Measurements from ENCODE around the gene SLC9A3. TPM values are rescaled to one million over a fixed set of nuclear protein-coding genes. Genes with fewer than 3 reads are reported as not detected.
A peak's percentile ranks its signal among the peaks of the same experiment; 100 is the strongest.

SLC9A3 gene
- total and polyA plus RNA-seq, 2 donors = 1.3 to 1.9 TPM

DNA sequence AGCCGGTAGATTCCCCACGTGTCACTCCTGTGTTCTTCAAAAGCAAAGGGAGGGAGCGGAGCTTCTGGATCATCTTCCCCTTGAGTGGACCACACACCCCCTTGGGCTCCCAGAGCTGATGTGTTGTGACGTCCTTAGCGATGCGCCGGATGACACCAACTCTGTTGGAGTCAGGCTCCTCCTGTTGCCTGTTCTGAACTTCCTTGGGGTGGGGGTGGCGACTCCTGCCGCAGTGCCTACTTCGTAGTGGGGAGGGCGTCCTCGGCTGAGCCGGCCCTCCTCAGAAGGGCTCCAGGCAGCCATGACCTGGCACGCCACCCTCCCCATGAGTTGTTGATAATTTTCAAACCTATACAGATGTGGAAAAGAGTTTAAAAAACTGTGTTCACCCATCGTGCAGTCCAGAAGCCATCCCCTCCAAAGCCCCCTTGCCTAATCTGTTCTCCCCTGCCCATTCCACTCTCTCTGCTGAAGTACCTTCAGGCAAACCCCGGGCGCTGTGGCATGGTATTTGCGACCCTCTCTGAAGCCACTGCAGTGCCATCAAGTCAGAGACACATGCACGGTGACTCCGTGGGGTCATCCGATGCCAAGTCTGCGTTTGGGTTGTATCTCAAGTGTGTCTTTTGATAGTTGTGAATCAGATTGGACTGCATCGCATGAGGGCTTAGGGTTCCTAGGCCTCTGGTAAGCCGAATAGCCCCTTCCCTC is 64.5 kb downstream of the SLC9A3 start:
- H3K36me3 ChIP-seq (ENCODE audit: control insufficient read depth in 2 of 2, insufficient read depth in 2 of 2, low read length in 1 of 2) = peaks cover 69% of the 10 kb centered on the region in 2 donors
- H3K27ac ChIP-seq (ENCODE audit: low read depth in 1 of 2, low read length in 1 of 2) = peak overlapping the region; percentile 15 to 62
- H3K4me1 ChIP-seq (ENCODE audit: control insufficient read depth in 2 of 2, insufficient read depth in 2 of 2, low read length in 2 of 2) = no peaks in the 10 kb centered on the region
- H3K4me3 ChIP-seq (ENCODE audit: low read length in 2 of 2) = no peak overlapping the region
- no peak for DNase-seq (ENCODE audit: low read depth in 6 of 9, low spot score in 9 of 9)
- no peaks in the 10 kb centered on the region for H3K27me3 ChIP-seq (ENCODE audit: control insufficient read depth in 2 of 2, insufficient read depth in 1 of 2, low read length in 1 of 2)
- no peaks in the 10 kb centered on the region for H3K9me3 ChIP-seq (ENCODE audit: control insufficient read depth in 2 of 2, insufficient read depth in 1 of 2, low read length in 1 of 2)
- 97% methylated on average over 24 of the region's 24 CpGs for WGBS

DNA sequence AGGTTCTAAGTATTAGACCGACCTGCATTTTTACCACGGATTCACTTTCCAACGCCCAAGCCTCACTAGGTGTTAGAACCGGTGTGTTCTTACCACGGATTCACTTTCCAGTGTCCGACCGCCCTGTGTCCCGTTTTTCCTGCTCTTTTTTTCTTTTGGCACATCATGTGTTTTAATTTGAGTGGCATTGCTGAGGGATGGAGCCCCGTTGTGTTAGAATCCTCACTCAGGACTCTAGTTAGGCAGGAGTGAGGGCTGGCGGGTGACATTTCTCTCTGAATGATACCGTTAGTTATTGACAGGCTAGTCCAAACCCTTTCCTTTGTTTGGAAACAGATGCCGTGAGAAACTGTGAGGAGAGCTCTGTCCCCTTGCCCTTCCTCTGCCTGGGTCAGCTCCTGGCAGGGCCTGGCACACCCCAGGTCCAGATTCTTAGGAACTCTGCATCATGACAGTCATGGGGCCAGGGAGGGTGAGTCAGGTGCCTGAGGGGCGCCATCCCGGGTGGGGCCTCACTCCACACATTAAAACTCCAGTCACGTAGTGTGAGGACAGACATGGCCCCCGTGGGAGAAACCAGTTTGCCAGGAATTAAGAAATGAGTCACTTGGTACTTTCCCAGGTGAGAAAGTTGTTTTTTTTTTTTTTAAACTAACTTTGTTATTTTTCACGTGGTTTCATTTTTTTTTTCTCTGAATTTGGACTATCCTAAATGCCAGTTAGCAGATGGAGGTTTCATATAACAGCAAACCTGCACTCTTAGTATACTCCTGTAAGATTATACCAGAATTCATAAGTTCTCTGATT is 65.5 kb downstream of the SLC9A3 start:
- no peaks in the 10 kb centered on the region for H3K4me1 ChIP-seq (ENCODE audit: control insufficient read depth in 2 of 2, insufficient read depth in 2 of 2, low read length in 2 of 2)
- H3K4me3 ChIP-seq (ENCODE audit: low read length in 2 of 2) = no peak overlapping the region
- H3K27me3 ChIP-seq (ENCODE audit: control insufficient read depth in 2 of 2, insufficient read depth in 1 of 2, low read length in 1 of 2) = no peaks in the 10 kb centered on the region
- DNase-seq (ENCODE audit: low read depth in 6 of 9, low spot score in 9 of 9) = no peak
- H3K36me3 ChIP-seq (ENCODE audit: control insufficient read depth in 2 of 2, insufficient read depth in 2 of 2, low read length in 1 of 2) = peaks cover 71 to 72% of the 10 kb centered on the region in 2 donors
- H3K9me3 ChIP-seq (ENCODE audit: control insufficient read depth in 2 of 2, insufficient read depth in 1 of 2, low read length in 1 of 2) = no peaks in the 10 kb centered on the region
- H3K27ac ChIP-seq (ENCODE audit: low read depth in 1 of 2, low read length in 1 of 2) = peak overlapping the region; percentile 61 to 74
- 88% methylated on average over 17 of the region's 17 CpGs for WGBS

DNA sequence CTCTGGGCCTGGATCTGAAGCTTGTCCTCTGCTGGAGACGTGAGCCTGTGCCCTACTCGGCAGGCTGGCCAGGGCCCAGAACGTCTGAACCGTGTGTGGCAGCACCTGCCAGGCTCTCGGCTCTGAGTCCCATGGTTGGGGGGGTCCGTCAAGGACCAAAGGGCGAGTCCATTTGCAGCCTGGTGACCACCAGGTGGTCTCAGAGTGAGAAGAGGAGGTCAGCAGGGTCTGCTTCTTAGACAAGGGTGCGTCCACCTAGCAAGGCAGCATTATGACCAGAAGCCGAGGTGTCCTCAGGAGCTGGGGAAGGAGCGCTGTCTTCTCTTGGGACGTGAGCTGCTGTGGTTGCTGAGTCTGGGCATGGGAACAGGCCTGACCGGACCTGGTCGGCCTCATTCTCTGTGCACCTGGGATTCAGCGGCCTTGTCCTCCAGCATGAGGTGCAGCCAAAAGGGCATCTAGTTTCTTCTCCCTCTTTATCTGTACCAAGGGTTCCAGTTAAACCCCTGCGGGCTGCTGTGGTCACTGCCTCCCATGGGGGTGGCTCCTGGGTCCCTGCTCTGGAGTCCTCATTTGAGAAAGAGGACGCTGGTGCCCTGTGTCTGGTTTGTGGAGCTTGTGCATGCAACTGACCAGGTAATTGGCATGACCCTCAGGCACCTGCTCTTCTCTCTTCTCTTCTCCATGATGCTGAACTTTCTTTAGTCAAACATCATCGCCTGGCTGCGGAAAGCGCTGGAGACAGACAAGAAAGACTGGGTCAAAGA is 66.9 kb downstream of the SLC9A3 start:
- no peak for DNase-seq (ENCODE audit: low read depth in 6 of 9, low spot score in 9 of 9)
- Histone ChIP-seq H3K36me3 (ENCODE audit: control insufficient read depth in 2 of 2, insufficient read depth in 2 of 2, low read length in 1 of 2) (peaks cover 77 to 78% of the 10 kb centered on the region in 2 donors), H3K9me3 (ENCODE audit: control insufficient read depth in 2 of 2, insufficient read depth in 1 of 2, low read length in 1 of 2) (no peaks in the 10 kb centered on the region), H3K4me1 (ENCODE audit: control insufficient read depth in 2 of 2, insufficient read depth in 2 of 2, low read length in 2 of 2) (no peaks in the 10 kb centered on the region), H3K27ac (ENCODE audit: low read depth in 1 of 2, low read length in 1 of 2) (no peak overlapping the region), H3K27me3 (ENCODE audit: control insufficient read depth in 2 of 2, insufficient read depth in 1 of 2, low read length in 1 of 2) (no peaks in the 10 kb centered on the region), H3K4me3 (ENCODE audit: low read length in 2 of 2) (no peak overlapping the region)
- WGBS = 97% methylated on average over 19 of the region's 19 CpGs

DNA sequence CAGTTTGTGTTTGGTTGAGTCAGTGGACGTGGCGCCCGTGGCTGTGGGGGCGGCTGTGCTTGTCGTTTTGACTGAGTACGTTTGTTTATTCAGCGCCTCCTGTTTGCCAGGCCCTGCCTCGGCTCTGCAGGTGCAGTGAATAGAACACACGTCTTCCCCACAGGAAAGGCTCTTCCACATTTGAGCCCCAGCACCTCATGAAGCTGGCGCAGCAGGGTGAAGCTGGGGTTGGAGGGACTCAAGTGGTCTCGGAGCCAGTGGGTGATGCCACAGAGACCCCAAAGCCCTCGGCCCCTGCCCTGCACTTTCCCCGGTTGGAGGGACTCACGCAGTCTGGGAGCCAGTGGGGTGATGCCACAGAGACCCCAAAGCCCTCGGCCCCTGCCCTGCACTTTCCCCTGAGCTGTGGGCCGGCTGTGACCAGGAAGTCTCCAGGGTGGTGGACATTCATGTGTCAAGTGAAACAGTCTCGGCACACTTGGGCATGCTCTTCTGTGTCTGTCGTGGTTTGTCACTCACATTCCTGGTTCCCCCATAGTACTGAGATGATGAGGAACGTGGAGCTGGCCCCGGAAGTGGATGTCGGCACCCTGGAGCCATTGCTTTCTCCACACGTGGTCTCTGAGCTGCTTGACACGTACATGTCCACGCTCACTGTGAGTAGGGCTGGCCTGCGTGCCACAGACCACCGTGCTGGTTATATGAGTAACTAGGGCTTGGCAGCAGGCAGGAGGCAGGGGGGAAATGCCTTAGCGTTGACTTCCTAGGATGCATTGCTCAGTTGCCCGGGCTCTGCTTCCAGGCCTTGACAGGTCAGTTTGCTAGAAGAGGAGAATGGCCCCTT is 67.7 kb downstream of the SLC9A3 start:
- Histone ChIP-seq H3K27me3 (ENCODE audit: control insufficient read depth in 2 of 2, insufficient read depth in 1 of 2, low read length in 1 of 2) (no peaks in the 10 kb centered on the region), H3K9me3 (ENCODE audit: control insufficient read depth in 2 of 2, insufficient read depth in 1 of 2, low read length in 1 of 2) (no peaks in the 10 kb centered on the region), H3K4me3 (ENCODE audit: low read length in 2 of 2) (no peak overlapping the region), H3K4me1 (ENCODE audit: control insufficient read depth in 2 of 2, insufficient read depth in 2 of 2, low read length in 2 of 2) (no peaks in the 10 kb centered on the region), H3K27ac (ENCODE audit: low read depth in 1 of 2, low read length in 1 of 2) (no peak overlapping the region), H3K36me3 (ENCODE audit: control insufficient read depth in 2 of 2, insufficient read depth in 2 of 2, low read length in 1 of 2) (peaks cover 76 to 77% of the 10 kb centered on the region in 2 donors)
- no peak for DNase-seq (ENCODE audit: low read depth in 6 of 9, low spot score in 9 of 9)
- 97% methylated on average over 28 of the region's 28 CpGs for WGBS

DNA sequence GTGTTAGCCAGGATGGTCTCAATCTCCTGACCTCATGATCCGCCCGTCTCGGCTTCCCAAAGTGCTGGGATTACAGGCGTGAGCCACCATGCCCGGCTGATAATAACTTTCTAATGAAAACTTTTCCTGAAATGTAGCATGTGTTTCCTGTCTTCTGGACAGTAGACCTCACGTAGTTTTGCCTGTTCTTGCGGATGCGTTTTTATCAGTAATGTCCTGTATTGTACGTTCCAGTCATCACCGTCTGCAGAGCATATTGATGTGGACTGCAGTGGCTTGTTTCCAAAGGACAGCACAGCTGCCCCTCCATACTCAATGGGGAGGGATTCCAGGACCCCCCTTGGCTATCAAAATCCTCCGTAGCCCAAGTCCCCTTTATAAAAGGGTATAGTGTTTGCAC is 68.4 kb downstream of the SLC9A3 start:
- H3K9me3 ChIP-seq (ENCODE audit: control insufficient read depth in 2 of 2, insufficient read depth in 1 of 2, low read length in 1 of 2) = no peaks in the 10 kb centered on the region
- WGBS = 96% methylated on average over 11 of the region's 11 CpGs
- DNase-seq (ENCODE audit: low read depth in 6 of 9, low spot score in 9 of 9) = no peak

DNA sequence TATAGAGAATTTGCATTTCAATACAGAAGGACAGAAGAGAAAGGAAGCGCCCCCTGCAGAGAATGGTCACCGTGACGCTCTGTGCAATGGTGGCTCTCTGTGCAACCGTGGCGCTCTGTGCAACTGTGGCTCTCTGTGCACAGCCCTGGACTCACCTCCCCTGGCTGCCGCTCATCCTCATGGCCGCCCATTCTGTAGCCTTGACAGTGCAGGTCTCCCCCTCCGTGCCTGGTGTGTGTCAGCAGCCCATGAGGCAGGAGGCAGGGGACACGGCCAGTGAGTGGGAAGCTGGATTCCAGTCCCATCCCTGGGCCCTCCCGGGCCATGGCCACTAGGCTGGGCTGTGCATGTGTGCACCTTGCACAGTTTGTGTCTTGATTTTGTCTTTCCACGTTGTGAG is 69.3 kb downstream of the SLC9A3 start:
- DNase-seq (ENCODE audit: low read depth in 6 of 9, low spot score in 9 of 9) = no peak
- no peaks in the 10 kb centered on the region for H3K9me3 ChIP-seq (ENCODE audit: control insufficient read depth in 2 of 2, insufficient read depth in 1 of 2, low read length in 1 of 2)
- H3K27me3 ChIP-seq (ENCODE audit: control insufficient read depth in 2 of 2, insufficient read depth in 1 of 2, low read length in 1 of 2) = no peaks in the 10 kb centered on the region
- H3K4me3 ChIP-seq (ENCODE audit: low read length in 2 of 2) = no peak overlapping the region
- H3K36me3 ChIP-seq (ENCODE audit: control insufficient read depth in 2 of 2, insufficient read depth in 2 of 2, low read length in 1 of 2) = peaks cover 72 to 75% of the 10 kb centered on the region in 2 donors
- H3K27ac ChIP-seq (ENCODE audit: low read depth in 1 of 2, low read length in 1 of 2) = no peak overlapping the region
- 93% methylated on average over 11 of the region's 11 CpGs for WGBS
- H3K4me1 ChIP-seq (ENCODE audit: control insufficient read depth in 2 of 2, insufficient read depth in 2 of 2, low read length in 2 of 2) = no peaks in the 10 kb centered on the region

More for the DNA sequence above, 68.4 kb downstream of the SLC9A3 start:
- no peak overlapping the region for H3K27ac ChIP-seq (ENCODE audit: low read depth in 1 of 2, low read length in 1 of 2)
- no peaks in the 10 kb centered on the region for H3K27me3 ChIP-seq (ENCODE audit: control insufficient read depth in 2 of 2, insufficient read depth in 1 of 2, low read length in 1 of 2)
- H3K4me3 ChIP-seq (ENCODE audit: low read length in 2 of 2) = no peak overlapping the region
- peaks cover 75 to 78% of the 10 kb centered on the region in 2 donors for H3K36me3 ChIP-seq (ENCODE audit: control insufficient read depth in 2 of 2, insufficient read depth in 2 of 2, low read length in 1 of 2)
- no peaks in the 10 kb centered on the region for H3K4me1 ChIP-seq (ENCODE audit: control insufficient read depth in 2 of 2, insufficient read depth in 2 of 2, low read length in 2 of 2)

DNA sequence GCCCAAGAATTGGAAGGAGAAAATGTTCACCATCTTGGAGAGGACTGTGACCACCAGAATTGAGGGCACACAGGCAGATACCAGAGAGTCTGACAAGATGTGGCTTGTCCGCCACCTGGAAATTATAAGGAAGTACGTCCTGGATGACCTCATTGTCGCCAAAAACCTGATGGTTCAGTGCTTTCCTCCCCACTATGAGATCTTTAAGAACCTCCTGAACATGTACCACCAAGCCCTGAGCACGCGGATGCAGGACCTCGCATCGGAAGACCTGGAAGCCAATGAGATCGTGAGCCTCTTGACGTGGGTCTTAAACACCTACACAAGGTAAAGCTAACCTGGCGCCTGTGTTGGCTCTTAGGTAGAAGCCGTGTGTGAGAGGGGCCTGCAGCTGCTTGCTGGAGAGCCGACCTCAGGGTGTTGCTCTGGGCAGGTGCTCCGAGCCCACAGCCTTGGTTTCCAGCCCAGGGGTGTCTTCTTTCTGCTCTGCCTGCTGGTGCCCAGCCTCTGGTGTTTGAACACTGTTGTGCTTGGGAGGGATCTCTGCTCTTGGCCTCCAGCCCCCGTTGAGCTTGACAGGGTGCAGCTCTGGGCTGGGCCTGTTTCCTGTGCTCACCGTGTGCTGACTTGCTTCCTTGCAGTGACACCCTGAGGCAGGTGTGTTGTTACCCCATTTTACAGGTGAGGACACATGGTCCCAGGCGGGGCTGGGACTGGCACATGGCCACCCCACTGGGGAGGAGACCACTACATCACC is 70.3 kb downstream of the SLC9A3 start:
- no peaks in the 10 kb centered on the region for H3K27me3 ChIP-seq (ENCODE audit: control insufficient read depth in 2 of 2, insufficient read depth in 1 of 2, low read length in 1 of 2)
- no peak overlapping the region for H3K4me3 ChIP-seq (ENCODE audit: low read length in 2 of 2)
- H3K4me1 ChIP-seq (ENCODE audit: control insufficient read depth in 2 of 2, insufficient read depth in 2 of 2, low read length in 2 of 2) = no peaks in the 10 kb centered on the region
- peaks cover 75% of the 10 kb centered on the region in 2 donors for H3K36me3 ChIP-seq (ENCODE audit: control insufficient read depth in 2 of 2, insufficient read depth in 2 of 2, low read length in 1 of 2)
- no peaks in the 10 kb centered on the region for H3K9me3 ChIP-seq (ENCODE audit: control insufficient read depth in 2 of 2, insufficient read depth in 1 of 2, low read length in 1 of 2)
- no peak for DNase-seq (ENCODE audit: low read depth in 6 of 9, low spot score in 9 of 9)
- 95% methylated on average over 16 of the region's 16 CpGs for WGBS
- H3K27ac ChIP-seq (ENCODE audit: low read depth in 1 of 2, low read length in 1 of 2) = no peak overlapping the region
